Right hindlimb (tissue), 1 donor: ENCODE data around the gene CSF3R.
"Not testable (repeated sequence)": the region's sequence is repeated elsewhere in the genome, so short reads cannot be mapped to it uniquely, and the experiment has no call there.

Experiments used
- DNase-seq: peaks from one replicate; pipeline ENCODE4 v3.0.0-alpha.2; 2018

The CSF3R gene

DNA sequence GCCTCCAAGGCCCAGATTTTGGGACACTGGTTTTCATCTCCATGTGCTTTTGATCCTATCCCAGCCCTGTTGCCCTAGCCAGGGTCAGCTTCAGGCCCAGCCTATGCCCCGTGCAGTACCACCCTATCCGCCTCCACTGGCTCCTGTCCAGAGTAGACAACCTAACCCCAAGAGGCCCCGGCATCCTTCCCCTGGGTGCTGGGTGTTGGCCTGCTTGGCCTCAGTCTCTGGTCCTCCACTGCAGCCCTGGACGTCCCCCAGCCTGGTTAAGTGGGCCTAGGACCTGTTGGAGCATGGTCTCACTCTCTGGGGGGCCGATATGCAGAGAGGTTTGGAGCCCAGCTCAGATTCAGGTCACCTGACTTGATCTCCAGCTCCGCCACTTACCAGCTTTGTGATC, 1.6 kb downstream of the CSF3R start:
- DNase-seq, result no peak

- no peak for DNase-seq
Observed at GRCh38 chr1:36480161-36480560, 2.6 kb downstream of the CSF3R start.

DNA sequence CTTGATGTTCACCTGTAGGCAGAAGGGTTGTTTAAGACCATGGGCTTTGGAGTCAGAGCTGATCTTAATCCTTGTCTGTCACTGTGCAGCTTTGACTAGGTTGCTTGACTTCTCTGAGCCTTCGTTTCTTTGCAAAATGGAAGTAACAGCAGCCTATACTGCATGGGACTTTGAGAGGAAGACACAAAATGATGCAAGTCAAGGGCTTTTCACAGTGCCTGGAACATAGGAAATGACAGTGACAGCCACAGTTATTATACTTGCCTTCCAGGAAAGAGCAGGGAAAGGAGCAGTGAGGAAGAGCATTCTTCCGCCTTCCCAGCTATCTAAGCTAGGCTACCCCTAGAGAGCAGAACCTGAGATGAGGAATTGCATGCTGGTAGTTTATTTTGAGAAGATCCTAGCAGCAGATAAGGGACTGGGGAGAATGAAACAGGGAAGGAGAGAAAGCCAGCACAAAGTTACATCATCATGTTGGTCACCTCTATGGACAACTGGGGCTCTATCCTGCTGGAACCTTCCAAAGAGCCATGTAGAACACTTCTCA, 3.1 kb downstream of the CSF3R start:
- no peak for DNase-seq

DNA sequence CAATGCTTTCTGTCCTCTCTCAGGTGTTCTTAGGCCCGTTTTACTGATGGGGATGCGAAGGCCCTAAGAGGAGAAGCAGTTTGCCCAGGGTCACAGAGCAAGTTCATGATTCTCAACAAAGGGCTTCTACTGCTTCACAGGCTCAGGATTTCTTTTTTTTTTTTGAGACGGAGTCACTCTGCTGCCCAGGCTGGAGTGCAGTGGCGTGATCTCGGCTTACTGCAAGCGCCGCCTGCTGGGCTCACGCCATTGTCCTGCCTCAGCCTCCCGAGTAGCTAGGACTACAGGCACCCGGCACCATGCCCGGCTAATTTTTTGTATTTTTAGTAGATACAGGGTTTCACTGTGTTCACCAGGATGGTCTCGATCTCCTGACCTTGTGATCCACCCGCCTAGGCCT, 5.1 kb downstream of the CSF3R start:
- DNase-seq, result not testable (repeated sequence)

DNA sequence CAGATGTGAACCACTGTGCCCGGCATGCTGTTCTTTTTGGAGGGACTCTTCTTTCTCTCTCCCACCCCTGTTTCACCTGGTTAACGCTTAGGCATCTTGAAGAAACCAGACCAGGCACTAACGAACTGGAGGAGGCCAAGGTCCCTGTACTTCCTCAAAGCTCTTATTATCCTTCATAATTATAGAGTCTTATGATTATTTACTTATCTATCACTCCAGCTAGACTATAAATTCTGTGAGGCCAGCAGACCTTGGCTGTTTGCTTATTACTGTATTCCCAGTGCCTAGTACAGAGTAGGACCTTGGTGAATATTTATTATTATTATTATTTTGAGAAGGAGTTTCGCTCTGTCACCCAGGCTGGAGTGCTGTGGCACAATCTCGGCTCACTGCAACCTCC, 5.8 kb downstream of the CSF3R start:
- no peak for DNase-seq

DNA sequence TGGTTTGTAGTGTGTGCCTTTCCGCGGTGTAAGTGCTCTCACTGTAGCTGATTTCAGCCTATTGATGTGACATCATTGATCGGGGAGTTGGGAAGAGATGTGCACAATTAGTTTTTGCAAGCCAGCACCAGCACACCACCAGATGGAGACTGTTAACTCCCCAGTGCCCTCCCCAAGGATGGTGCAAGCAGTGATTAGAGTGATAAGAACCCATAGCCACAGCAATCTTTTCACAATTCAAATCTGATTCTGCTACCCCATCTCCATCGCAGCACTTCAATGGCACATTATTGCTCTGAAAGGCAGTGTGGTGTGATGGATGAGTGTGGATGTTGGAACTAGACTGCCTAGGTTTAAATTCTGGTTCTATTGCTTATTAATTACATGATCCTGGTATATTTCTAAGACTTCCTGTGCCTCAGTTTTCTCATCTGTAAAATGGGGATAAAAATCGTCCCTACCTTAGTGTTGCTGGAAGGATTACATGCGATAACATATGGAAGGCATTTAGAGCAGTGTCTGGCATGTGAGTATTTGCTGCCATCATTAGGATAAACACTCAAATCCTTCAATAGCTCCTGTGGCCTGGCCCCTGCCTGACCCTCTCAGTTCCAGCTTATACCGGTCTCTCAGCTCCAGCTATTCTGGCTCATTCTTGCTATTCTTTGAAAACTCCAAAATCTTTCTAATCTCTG, 6.7 kb downstream of the CSF3R start:
- DNase-seq, result no peak

DNA sequence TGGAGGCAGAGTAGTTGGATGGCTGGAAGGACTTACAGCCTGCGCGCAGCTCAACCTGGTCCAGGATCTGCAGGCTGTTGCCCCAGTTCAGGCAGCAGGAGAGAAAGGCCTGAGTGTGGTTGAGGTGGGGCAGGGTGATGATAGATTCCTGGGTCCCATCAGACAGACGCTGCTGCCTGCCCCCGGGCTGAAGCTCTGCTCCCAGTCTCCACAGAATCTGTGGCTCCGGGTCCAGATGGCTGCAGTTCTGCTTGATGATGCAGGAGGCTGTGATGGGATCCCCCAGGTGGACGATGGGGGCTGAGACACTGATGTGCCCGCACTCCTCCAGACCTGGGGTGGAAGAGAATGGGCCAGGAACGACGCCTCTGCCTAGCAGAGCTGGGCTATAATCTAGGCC, 7.4 kb downstream of the CSF3R start:
- DNase-seq, result no peak

DNA sequence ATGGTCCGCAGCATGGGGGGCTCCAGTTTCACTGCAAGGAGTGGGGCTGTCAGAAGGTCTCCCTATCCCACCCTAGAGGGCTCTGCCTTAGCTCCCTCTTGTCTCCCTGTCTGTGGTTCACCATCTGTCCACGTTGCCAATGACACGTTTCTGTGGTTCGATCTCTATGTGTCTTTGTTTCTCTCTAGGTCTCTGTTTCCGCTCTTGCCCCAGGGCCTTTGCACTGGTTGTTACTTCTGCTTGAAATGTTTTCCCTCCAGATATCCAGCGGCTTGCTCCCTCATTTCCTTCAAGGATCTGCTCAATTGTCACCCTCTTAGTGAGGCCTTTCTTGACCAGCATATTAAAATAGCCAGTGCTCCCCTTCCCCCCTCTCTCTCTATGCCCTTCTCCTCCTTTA, 10.1 kb downstream of the CSF3R start:
- no peak for DNase-seq

DNA sequence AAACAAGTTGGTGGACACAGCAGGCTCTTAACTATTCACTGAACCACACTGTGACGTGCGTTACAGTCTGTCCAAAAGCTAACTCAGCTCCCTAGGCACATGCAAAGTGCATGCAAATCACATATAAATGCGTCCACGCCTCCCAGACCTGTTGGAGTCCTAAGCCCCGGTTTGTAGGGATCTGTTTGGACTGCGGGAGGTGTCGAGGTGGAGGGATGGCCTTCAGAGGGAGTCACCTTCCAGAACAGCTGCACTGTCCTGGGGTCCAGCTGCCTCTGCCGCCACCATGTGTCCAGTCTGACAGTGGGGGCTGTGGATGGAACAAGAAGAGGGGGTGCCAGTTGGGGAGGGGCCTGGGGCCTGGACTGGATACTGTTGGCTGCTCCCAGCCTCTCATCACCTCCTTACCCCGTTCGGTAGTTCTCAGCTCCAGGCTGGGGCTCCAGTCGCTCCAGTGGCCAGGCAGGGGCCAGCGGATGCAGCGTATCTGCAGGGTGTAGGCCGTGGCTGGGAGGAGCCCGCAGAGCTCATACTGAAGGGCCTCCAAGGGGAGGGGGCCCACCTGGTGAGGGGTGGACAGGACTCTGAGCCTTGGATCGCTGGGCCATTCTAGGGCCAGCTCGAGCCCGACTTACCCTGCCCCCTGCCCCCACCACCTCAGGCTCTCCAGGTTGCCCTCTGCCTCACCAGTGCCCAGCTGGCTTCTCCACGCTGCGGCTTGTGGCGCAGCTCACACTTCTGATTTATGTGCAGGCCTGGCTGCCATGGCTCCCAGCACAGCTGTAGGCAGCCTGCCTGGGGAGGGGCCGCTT, 10.7 kb downstream of the CSF3R start:
- DNase-seq, result peak; percentile 28

DNA sequence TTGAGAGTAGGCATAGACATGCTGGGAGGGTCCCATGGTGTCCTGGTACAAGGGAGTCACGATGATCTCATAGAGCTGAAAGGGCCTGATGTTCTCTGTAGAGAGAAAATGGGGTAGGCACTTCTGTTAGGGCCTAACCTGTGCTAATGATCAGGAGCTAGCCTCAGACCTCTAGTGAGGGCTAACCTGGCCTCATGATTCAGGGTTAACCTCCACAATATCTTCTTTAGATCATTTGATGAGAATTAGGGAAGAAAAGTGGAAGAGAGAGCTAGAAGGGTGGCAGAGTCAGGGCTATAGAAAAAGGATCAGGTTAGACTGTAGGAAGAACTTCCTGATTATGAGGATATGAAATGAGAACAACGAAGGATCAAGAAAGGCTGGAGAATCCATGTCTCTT, 13.6 kb downstream of the CSF3R start:
- DNase-seq, result no peak

- no peak for DNase-seq
Observed at GRCh38 chr1:36467700-36468455, 14.8 kb downstream of the CSF3R start.

GRCh38 chr1:36467027-36467410, 15.7 kb downstream of the CSF3R start:
- DNase-seq, result no peak

GRCh38 chr1:36466370-36467026, 16.2 kb downstream of the CSF3R start:
- no peak for DNase-seq

GRCh38 chr1:36465731-36466369, 16.9 kb downstream of the CSF3R start:
- DNase-seq, result no peak

- DNase-seq, result no peak
Observed at GRCh38 chr1:36464605-36465393, 17.9 kb downstream of the CSF3R start.

DNA sequence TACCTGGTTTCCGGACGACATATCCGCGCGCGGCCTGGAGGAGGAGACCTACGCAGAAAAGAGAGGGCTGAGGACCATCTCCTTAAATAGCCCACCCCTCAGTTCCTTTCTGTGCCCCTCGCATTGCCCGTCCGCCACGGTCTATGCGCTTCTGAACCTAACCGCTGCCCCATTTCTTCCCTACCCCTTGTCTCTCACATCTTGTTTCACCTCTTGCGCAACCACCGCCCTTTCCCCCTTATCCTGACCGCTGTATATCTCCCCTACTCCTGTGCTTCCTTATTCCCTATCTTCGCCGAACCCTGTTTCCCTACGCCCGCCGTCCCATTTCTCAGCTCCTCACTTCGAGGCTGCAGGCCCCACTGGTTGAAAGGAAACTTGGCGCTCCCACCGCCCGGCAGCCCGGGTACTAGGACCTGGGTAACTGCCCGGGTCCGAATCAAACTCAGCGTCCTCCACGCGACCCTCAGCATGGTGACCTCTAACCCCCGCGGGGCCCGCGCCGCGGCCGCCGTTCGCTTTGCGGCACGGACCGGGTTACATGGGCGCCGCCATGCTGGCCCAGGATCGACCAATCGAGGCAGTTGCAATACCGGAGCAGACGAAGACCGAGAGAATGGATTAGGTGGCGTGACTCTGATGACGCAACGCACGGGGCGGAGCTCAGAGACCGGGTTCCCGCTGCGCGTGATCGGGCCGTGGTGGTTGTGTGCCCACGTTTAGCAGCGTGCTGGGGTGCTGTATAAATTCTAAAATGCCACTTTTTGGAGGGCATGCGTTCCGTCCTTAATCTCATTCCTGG, 18.7 kb downstream of the CSF3R start, which contains the start of gene MRPS15:
TSS of gene MRPS15 (minus strand) at position 582 of the 802 bp plus-strand sequence. CDS start at position 473, 109 bp downstream.
- DNase-seq, result peak; percentile 96

- no peak for DNase-seq
Observed at GRCh38 chr1:36463463-36463802, 19.3 kb downstream of the CSF3R start.

GRCh38 chr1:36458910-36459309, 23.8 kb downstream of the CSF3R start:
- no peak for DNase-seq

GRCh38 chr1:36457691-36458090, 25.0 kb downstream of the CSF3R start:
- DNase-seq, result no peak

GRCh38 chr1:36456391-36456928, 26.3 kb downstream of the CSF3R start:
- no peak for DNase-seq
